Germinal center (tissue), 1 donor: ENCODE measurements around the gene RASA4B.
A peak's percentile ranks its signal among the peaks of the same experiment; 100 is the strongest.
"Not testable (repeated sequence)": the region's sequence is repeated elsewhere in the genome, so short reads cannot be mapped to it uniquely, and the experiment has no call there.

Experiments used
- DNase-seq: peaks from one replicate; pipeline ENCODE4 v3.0.0; 2012; ENCODE audit warnings: mixed read lengths, low spot score

The RASA4B gene

GRCh38 chr7:102473271-102473991, 44.1 kb downstream of the RASA4B start:
- no peak for DNase-seq

- DNase-seq = no peak
Measured at GRCh38 chr7:102472126-102473041, 45.2 kb downstream of the RASA4B start.

GRCh38 chr7:102471791-102472125, 45.8 kb downstream of the RASA4B start:
- DNase-seq = no peak

- DNase-seq = no peak
Measured at GRCh38 chr7:102469972-102470825, 47.4 kb downstream of the RASA4B start.

- DNase-seq = no peak
Measured at GRCh38 chr7:102469351-102469971, 48.1 kb downstream of the RASA4B start.

- no peak for DNase-seq
Measured at GRCh38 chr7:102468478-102469350, 48.9 kb downstream of the RASA4B start.

- no peak for DNase-seq
Measured at GRCh38 chr7:102467581-102468477, 49.7 kb downstream of the RASA4B start.

GRCh38 chr7:102466097-102466496, 51.5 kb downstream of the RASA4B start:
- no peak for DNase-seq

- peak; percentile 98 for DNase-seq
Measured at GRCh38 chr7:102464577-102465280, 52.8 kb downstream of the RASA4B start, which contains the start of the genes ALKBH4 and LRWD1. Gene ALKBH4 (minus strand): TSS chr7:102464863. CDS start chr7:102464836, 27 bp downstream. Gene LRWD1 (plus strand): TSS chr7:102464984. CDS start chr7:102465081, 97 bp downstream.

GRCh38 chr7:102463841-102464576, 53.6 kb downstream of the RASA4B start:
- DNase-seq = no peak

- no peak for DNase-seq
Measured at GRCh38 chr7:102460467-102460866, 57.1 kb downstream of the RASA4B start.

- no peak for DNase-seq
Measured at GRCh38 chr7:102459221-102459844, 58.2 kb downstream of the RASA4B start.

- no peak for DNase-seq
Measured at GRCh38 chr7:102457352-102457924, 60.1 kb downstream of the RASA4B start.

GRCh38 chr7:102456327-102456726, 61.2 kb downstream of the RASA4B start:
- DNase-seq = no peak

- no peak for DNase-seq
Measured at GRCh38 chr7:102455596-102455995, 62.0 kb downstream of the RASA4B start.

- DNase-seq = not testable (repeated sequence)
Measured at GRCh38 chr7:102454932-102455331, 62.6 kb downstream of the RASA4B start.

GRCh38 chr7:102454468-102454867, 63.1 kb downstream of the RASA4B start:
- DNase-seq = no peak
